Measurements from ENCODE around the gene NCR3LG1. TPM values are rescaled to one million over a fixed set of nuclear protein-coding genes. Genes with fewer than 3 reads are reported as not detected.

The NCR3LG1 gene, protein sequence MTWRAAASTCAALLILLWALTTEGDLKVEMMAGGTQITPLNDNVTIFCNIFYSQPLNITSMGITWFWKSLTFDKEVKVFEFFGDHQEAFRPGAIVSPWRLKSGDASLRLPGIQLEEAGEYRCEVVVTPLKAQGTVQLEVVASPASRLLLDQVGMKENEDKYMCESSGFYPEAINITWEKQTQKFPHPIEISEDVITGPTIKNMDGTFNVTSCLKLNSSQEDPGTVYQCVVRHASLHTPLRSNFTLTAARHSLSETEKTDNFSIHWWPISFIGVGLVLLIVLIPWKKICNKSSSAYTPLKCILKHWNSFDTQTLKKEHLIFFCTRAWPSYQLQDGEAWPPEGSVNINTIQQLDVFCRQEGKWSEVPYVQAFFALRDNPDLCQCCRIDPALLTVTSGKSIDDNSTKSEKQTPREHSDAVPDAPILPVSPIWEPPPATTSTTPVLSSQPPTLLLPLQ
- total RNA-seq = 23.8 TPM

GRCh38 chr11:17351510-17352176 is at the start of gene NCR3LG1:
Gene NCR3LG1 (plus strand): TSS chr11:17351800. CDS start chr11:17351970, 170 bp downstream.

DNA sequence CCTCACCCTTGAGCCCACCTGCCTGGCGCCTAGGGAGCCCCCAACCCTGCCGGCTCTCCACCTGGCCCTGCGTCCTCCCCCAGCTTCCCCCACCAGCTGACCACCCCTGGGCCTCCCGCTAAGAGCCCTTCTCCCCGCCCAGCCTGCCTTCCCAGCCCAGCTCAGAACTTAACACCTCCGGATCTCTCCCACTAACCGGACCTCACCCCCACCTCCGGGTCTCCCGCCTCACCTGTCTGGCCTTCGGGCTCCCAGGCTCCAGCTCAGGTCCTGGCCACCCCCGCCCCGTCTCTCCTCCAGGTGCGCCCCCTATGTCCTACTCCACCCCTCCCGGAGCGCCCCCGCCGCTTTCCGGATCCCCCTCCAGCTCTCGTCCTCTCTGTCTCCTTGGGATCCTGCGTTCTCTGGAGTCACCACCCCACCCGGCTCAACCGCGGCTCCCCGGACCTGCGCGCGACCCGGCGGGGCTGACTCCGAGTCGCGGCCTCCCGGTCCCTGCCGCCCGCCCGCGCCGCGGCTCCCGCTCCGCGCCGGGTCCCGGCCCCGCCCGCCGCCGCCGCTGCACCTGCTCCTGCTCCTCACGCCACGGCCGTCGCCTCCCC is 37.1 kb downstream of the NCR3LG1 start, which contains the start of gene KCNJ11:
KCNJ11 (minus strand) TSS at position 51 of the 602 bp plus-strand sequence. CDS start 568 bp downstream, outside the sequence.

Other genes starting within 250 kb of the NCR3LG1 start
- 60.1 TPM for gene PIK3C2A, start 143.8 kb upstream of the NCR3LG1 start, total RNA-seq
- 85.4 TPM for gene NUCB2, start 75.1 kb upstream of the NCR3LG1 start, total RNA-seq
- 12.2 TPM for gene KCNJ11, start 36.9 kb downstream of the NCR3LG1 start, total RNA-seq
- gene ABCC8, start 125.0 kb downstream of the NCR3LG1 start, total RNA-seq = 34.7 TPM
- gene USH1C, start 192.6 kb downstream of the NCR3LG1 start, total RNA-seq = 0.94 TPM
- gene OTOG, start 195.5 kb downstream of the NCR3LG1 start, total RNA-seq = 0.63 TPM

Data from parietal lobe (tissue), 1 donor.